Measurements from ENCODE around the gene BTC. TPM values are rescaled to one million over a fixed set of nuclear protein-coding genes. Genes with fewer than 3 reads are reported as not detected.

BTC gene
- total and polyA plus RNA-seq, 8 donors, result 1.2 to 64.8 (median 6.7) TPM

GRCh38 chr4:74789518-74789917 lies 4.8 kb downstream of the BTC start:
- no peak for DNase-seq
- WGBS, 5 donors, result 29 to 96% (median 88%) methylated on average over 1 of the region's 1 CpG
- no peak for TF ChIP-seq POLR2A (IDR thresholded peaks at IDR 0.05)
- TF ChIP-seq EP300 (IDR thresholded peaks at IDR 0.05), result no peak
- TF ChIP-seq CTCF (IDR thresholded peaks at IDR 0.05), result no peak
- no peak for TF ChIP-seq POLR2AphosphoS5 (IDR thresholded peaks at IDR 0.05)
- Histone ChIP-seq H3K27ac (no peak overlapping the region), H3K9me3 (no peaks in the 10 kb centered on the region), H3K36me3 (no peaks in the 10 kb centered on the region), H3K27me3 (peaks cover 0 to 12% (median 11%) of the 10 kb centered on the region in 3 donors), H3K4me1 (peaks cover 0 to 21% (median 15%) of the 10 kb centered on the region in 4 donors), H3K4me3 (no peak overlapping the region)
- intact Hi-C loops (cut with DNase I; ENCODE audit: low total_unique reads), result no loop called here

DNA sequence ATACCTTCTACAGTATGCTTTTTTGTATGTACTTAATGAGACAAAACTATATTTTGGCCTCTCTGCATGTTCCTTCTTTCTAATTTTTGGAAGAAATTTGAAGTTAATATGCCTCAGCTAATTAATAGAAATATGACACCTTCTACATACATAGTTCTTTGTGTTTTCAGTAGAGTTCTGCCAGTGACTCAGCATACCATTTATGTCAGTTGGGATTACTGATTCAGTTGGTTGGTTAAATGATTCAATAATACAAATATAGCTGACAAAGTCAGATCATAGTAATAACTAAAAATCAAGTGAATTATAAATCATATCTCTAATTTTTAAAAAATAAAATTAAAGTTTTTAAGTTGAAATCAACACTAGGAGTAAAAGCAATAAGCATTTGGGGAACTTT lies 16.8 kb downstream of the BTC start:
- Histone ChIP-seq H3K9me3 (no peaks in the 10 kb centered on the region), H3K4me1 (peaks cover 0 to 16% (median 0%) of the 10 kb centered on the region in 4 donors), H3K27me3 (no peaks in the 10 kb centered on the region), H3K27ac (no peak overlapping the region), H3K36me3 (no peaks in the 10 kb centered on the region), H3K4me3 (no peak overlapping the region)
- no peak for DNase-seq
- no peak for TF ChIP-seq POLR2AphosphoS5 (IDR thresholded peaks at IDR 0.05)
- intact Hi-C loops (cut with DNase I; ENCODE audit: low total_unique reads), result no loop called here

- DNase-seq, result no peak
- WGBS, 5 donors, result 79 to 87% (median 84%) methylated on average over 3 of the region's 3 CpGs
- TF ChIP-seq POLR2AphosphoS5 (IDR thresholded peaks at IDR 0.05) (no peak), POLR2A (IDR thresholded peaks at IDR 0.05) (no peak), EP300 (IDR thresholded peaks at IDR 0.05) (no peak), CTCF (IDR thresholded peaks at IDR 0.05) (no peak)
- no peak overlapping the region for H3K4me3 ChIP-seq
- intact Hi-C loops (cut with DNase I; ENCODE audit: low total_unique reads), result no loop called here
- no peak overlapping the region for H3K27ac ChIP-seq
- H3K4me1 ChIP-seq, result peaks cover 8 to 35% (median 13%) of the 10 kb centered on the region in 4 donors
- H3K36me3 ChIP-seq, result no peaks in the 10 kb centered on the region
- H3K27me3 ChIP-seq, result no peaks in the 10 kb centered on the region
- H3K9me3 ChIP-seq, result no peaks in the 10 kb centered on the region
Observed at GRCh38 chr4:74772783-74773182, 21.5 kb downstream of the BTC start.

DNA sequence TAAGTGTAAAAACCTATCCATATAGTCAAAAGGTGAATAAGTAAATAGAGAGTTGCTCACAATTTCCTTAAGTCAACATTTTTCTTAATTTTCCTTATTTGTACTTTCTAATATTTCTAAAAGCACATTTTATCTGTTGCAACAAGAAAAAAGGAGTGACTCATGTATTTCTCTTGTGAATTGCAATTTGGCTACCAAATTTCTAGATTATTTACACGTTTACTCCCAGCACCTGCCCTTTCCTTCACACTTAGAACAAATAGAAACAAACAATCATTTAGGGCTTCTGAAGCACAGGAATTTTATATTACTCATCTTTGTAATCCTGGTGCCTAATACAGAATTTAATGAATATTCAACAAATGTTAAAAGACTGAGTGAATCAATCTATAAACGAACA lies 22.2 kb downstream of the BTC start:
- 71 to 79% (median 74%) methylated on average over 2 of the region's 2 CpGs for WGBS, 5 donors
- no peaks in the 10 kb centered on the region for H3K36me3 ChIP-seq

More for the DNA sequence above, 22.2 kb downstream of the BTC start:
- Histone ChIP-seq H3K27ac (no peak overlapping the region), H3K4me3 (no peak overlapping the region), H3K9me3 (no peaks in the 10 kb centered on the region), H3K27me3 (no peaks in the 10 kb centered on the region), H3K4me1 (peaks cover 8 to 35% (median 13%) of the 10 kb centered on the region in 4 donors)
- DNase-seq, result no peak
- intact Hi-C loops (cut with DNase I; ENCODE audit: low total_unique reads), result no loop called here
- TF ChIP-seq EP300 (IDR thresholded peaks at IDR 0.05) (no peak), POLR2A (IDR thresholded peaks at IDR 0.05) (no peak), POLR2AphosphoS5 (IDR thresholded peaks at IDR 0.05) (no peak), CTCF (IDR thresholded peaks at IDR 0.05) (no peak)

Data from stomach (tissue), 9 donors.